ENCODE measurements around the gene TMCC2. TPM values are rescaled to one million over a fixed set of nuclear protein-coding genes. Genes with fewer than 3 reads are reported as not detected.

TMCC2 gene
- polyA plus RNA-seq, 3 donors: 0.16 to 0.27 TPM; not detected in 1

DNA sequence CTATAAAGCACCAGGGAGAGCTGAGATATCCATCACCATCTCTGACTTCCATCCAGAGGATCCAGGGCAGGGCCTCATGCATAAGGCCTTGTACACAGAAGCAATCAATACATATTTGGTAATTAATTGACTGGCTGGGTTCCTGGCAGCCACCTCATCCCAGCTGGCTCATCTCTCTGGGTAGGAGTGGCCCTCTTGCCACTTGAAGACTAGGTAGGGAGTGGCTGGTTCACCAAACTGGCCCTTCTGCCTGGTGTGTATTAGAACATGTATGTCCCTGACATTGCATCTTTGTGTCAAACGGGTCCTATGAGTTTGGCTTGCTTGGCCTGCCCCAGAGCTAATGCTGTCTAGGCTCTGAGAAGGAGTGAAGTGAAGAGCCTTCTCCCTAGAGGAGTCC lies 82.0 kb downstream of the TMCC2 start:
- H3K4me3 Mint-ChIP-seq: no peak overlapping the region
- Histone ChIP-seq H3K4me1 (ENCODE audit: control insufficient read depth in 1 of 2, insufficient read depth in 2 of 2, low read length in 2 of 2) (peaks cover 44 to 49% of the 10 kb centered on the region in 2 donors), H3K27ac (ENCODE audit: low read depth in 1 of 2, low read length in 2 of 2) (peak overlapping the region in 1 of 2 donors; percentile 96), H3K9ac (ENCODE audit: insufficient read depth, low read length, poor library complexity, severe bottlenecking) (no peak overlapping the region), H4K20me1 (ENCODE audit: insufficient read depth, low read length) (peaks cover 66% of the 10 kb centered on the region), H3K79me2 (ENCODE audit: insufficient read depth, low read length) (peaks cover 51% of the 10 kb centered on the region), H3K27me3 (ENCODE audit: control insufficient read depth in 2 of 2, insufficient read depth in 2 of 2, low read length in 2 of 2) (no peaks in the 10 kb centered on the region), H3K36me3 (replicated peaks in 1 of 2; ENCODE audit: control insufficient read depth in 1 of 2, insufficient read depth in 2 of 2, low read length in 2 of 2) (peaks cover 64% of the 10 kb centered on the region in 2 donors), H2AFZ (ENCODE audit: insufficient read depth, low read depth, low read length, poor library complexity, severe bottlenecking) (no peak overlapping the region), H3K4me2 (replicated peaks; ENCODE audit: extremely low read depth, low read length, poor library complexity, severe bottlenecking) (no peak overlapping the region), H3K4me3 (replicated peaks in 1 of 3; ENCODE audit: low read depth in 2 of 3, low read length in 3 of 3) (no peak overlapping the region), H3K9me3 (replicated peaks in 1 of 2; ENCODE audit: control insufficient read depth in 1 of 2, insufficient read depth in 1 of 2, low read length in 2 of 2) (no peaks in the 10 kb centered on the region)
- H3K36me3 Mint-ChIP-seq: peaks cover 74 to 81% of the 10 kb centered on the region in 2 donors
- H3K4me1 Mint-ChIP-seq: peaks cover 49% of the 10 kb centered on the region
- DNase-seq: no peak
- H3K27ac Mint-ChIP-seq: peak overlapping the region in 6 of 7 donors; percentile 25 to 99 (median 98)
- H3K9me3 Mint-ChIP-seq: peaks cover 0 to 2% (median 0%) of the 10 kb centered on the region in 7 donors
- H3K27me3 Mint-ChIP-seq (ENCODE audit: low read depth in 3 of 3): peaks cover 0 to 2% (median 0%) of the 10 kb centered on the region in 3 donors
- intact Hi-C loops (cut with micrococcal nuclease): no loop called here
- 100% methylated on average over 1 of the region's 1 CpG for WGBS (ENCODE audit: insufficient coverage)
- TF ChIP-seq, protein P1, sequence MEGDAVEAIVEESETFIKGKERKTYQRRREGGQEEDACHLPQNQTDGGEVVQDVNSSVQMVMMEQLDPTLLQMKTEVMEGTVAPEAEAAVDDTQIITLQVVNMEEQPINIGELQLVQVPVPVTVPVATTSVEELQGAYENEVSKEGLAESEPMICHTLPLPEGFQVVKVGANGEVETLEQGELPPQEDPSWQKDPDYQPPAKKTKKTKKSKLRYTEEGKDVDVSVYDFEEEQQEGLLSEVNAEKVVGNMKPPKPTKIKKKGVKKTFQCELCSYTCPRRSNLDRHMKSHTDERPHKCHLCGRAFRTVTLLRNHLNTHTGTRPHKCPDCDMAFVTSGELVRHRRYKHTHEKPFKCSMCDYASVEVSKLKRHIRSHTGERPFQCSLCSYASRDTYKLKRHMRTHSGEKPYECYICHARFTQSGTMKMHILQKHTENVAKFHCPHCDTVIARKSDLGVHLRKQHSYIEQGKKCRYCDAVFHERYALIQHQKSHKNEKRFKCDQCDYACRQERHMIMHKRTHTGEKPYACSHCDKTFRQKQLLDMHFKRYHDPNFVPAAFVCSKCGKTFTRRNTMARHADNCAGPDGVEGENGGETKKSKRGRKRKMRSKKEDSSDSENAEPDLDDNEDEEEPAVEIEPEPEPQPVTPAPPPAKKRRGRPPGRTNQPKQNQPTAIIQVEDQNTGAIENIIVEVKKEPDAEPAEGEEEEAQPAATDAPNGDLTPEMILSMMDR (IDR thresholded peaks at IDR 0.05): no peak

DNA sequence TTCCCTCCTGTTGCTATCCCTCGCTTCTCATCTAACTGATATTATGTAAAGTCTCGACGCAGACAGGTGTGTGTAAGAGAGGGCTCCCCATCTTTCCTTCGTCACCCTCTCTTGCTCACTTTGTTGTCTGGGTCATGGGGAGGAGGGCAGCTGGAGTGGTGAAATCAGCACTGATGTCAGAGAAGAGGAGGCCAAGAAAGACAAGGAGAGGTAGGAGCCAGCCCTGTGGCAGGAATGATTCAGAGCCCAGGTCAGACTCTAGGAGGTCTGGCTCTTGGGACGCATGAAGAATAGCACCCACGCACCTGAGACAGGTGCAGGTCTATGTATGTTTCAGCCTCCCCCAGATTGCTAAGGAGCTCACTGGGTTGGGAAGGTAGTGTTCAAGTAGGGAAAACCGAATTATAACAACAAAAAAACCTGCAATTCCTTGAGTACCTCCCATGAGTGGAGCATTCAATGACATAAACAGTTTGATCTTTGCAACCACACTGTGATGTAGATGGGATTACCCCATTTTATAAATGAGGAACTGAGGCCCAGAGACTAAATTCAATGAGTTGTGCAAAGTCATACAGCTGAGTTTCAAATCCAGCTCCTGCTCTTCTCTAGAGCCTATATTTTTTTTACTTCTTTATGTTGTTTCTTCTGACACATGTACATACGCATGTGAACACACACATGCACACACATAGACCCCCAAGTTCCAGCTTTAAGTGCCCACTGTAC lies 83.4 kb downstream of the TMCC2 start:
- intact Hi-C loops (cut with micrococcal nuclease): no loop called here
- Histone ChIP-seq H3K4me2 (replicated peaks; ENCODE audit: extremely low read depth, low read length, poor library complexity, severe bottlenecking) (peak overlapping the region; percentile 29), H3K4me3 (replicated peaks in 1 of 3; ENCODE audit: low read depth in 2 of 3, low read length in 3 of 3) (peak overlapping the region in 1 of 3 experiments; percentile 29), H3K79me2 (ENCODE audit: insufficient read depth, low read length) (peaks cover 65% of the 10 kb centered on the region), H3K9me3 (replicated peaks in 1 of 2; ENCODE audit: control insufficient read depth in 1 of 2, insufficient read depth in 1 of 2, low read length in 2 of 2) (no peaks in the 10 kb centered on the region), H3K27me3 (ENCODE audit: control insufficient read depth in 2 of 2, insufficient read depth in 2 of 2, low read length in 2 of 2) (no peaks in the 10 kb centered on the region), H3K9ac (ENCODE audit: insufficient read depth, low read length, poor library complexity, severe bottlenecking) (peak overlapping the region; percentile 62), H3K4me1 (ENCODE audit: control insufficient read depth in 1 of 2, insufficient read depth in 2 of 2, low read length in 2 of 2) (peaks cover 58 to 63% of the 10 kb centered on the region in 2 donors), H4K20me1 (ENCODE audit: insufficient read depth, low read length) (peaks cover 68% of the 10 kb centered on the region), H2AFZ (ENCODE audit: insufficient read depth, low read depth, low read length, poor library complexity, severe bottlenecking) (no peak overlapping the region), H3K27ac (ENCODE audit: low read depth in 1 of 2, low read length in 2 of 2) (peak overlapping the region; percentile 83 to 96), H3K36me3 (replicated peaks in 1 of 2; ENCODE audit: control insufficient read depth in 1 of 2, insufficient read depth in 2 of 2, low read length in 2 of 2) (peaks cover 50% of the 10 kb centered on the region in 2 donors)
- Mint-ChIP-seq H3K27ac (peak overlapping the region; percentile 96 to 99 (median 98)), H3K9me3 (peaks cover 0 to 2% (median 0%) of the 10 kb centered on the region in 7 donors), H3K4me3 (peak overlapping the region; percentile 6 to 73), H3K4me1 (peaks cover 63% of the 10 kb centered on the region), H3K36me3 (peaks cover 65 to 70% of the 10 kb centered on the region in 2 donors), H3K27me3 (ENCODE audit: low read depth in 3 of 3) (peaks cover 0 to 2% (median 0%) of the 10 kb centered on the region in 3 donors)
- peak; percentile 79 to 89 (median 86) for DNase-seq
- WGBS (ENCODE audit: insufficient coverage): no CpG with 5 or more reads among the region's 8 CpGs
- TF ChIP-seq, protein P1 (IDR thresholded peaks at IDR 0.05): no peak
